ENCODE measurements around the gene ZMIZ1.

The ZMIZ1 gene

GRCh38 chr10:79298403-79299244 is 229.9 kb downstream of the ZMIZ1 start:
- FAIRE-seq, result no peak

GRCh38 chr10:79299397-79300241 is 230.9 kb downstream of the ZMIZ1 start:
- FAIRE-seq, result no peak

- FAIRE-seq, result no peak
These were observed 231.9 kb downstream of the ZMIZ1 start for GRCh38 chr10:79300711-79301110.

GRCh38 chr10:79301754-79302530 is 233.2 kb downstream of the ZMIZ1 start:
- FAIRE-seq, result no peak

- no peak for FAIRE-seq
These were observed 235.1 kb downstream of the ZMIZ1 start for GRCh38 chr10:79303631-79304478.

GRCh38 chr10:79304479-79305087 is 235.8 kb downstream of the ZMIZ1 start:
- no peak for FAIRE-seq

- FAIRE-seq, result no peak
These were observed 236.7 kb downstream of the ZMIZ1 start for GRCh38 chr10:79305515-79305914.

- no peak for FAIRE-seq
These were observed 237.2 kb downstream of the ZMIZ1 start for GRCh38 chr10:79305988-79306387.

- FAIRE-seq, result no peak
These were observed 238.0 kb downstream of the ZMIZ1 start for GRCh38 chr10:79306644-79307220.

- FAIRE-seq, result no peak
These were observed 239.2 kb downstream of the ZMIZ1 start for GRCh38 chr10:79308016-79308415.

GRCh38 chr10:79308969-79309665 is 240.4 kb downstream of the ZMIZ1 start:
- FAIRE-seq, result no peak

- FAIRE-seq, result no peak
These were observed 241.6 kb downstream of the ZMIZ1 start for GRCh38 chr10:79310200-79310865.

- no peak for FAIRE-seq
These were observed 242.3 kb downstream of the ZMIZ1 start for GRCh38 chr10:79310911-79311573.

GRCh38 chr10:79311581-79312407 is 243.0 kb downstream of the ZMIZ1 start:
- no peak for FAIRE-seq

- no peak for FAIRE-seq
These were observed 243.9 kb downstream of the ZMIZ1 start for GRCh38 chr10:79312601-79313187.

GRCh38 chr10:79313320-79313719 is 244.6 kb downstream of the ZMIZ1 start:
- FAIRE-seq, result no peak

- FAIRE-seq, result no peak
These were observed 245.2 kb downstream of the ZMIZ1 start for GRCh38 chr10:79313911-79314439.
